DND-41 (cell line): Measurements from ENCODE around the gene ZFPM1.

ENCODE experiments used
- ATAC-seq: fragments of 200-7000 bp; cut with Tn5 transposase; 3 replicates; pipeline ENCODE4 v1.9.1; 2021; ENCODE audit warnings: low read depth; ENCODE audit not compliant: insufficient read depth
- DNase-seq: peaks from one replicate; pipeline ENCODE4 v3.0.0-alpha.2; 2020
- H2AFZ ChIP-seq: 2 replicates; pipeline ENCODE4 v1.6.0; 2012; ENCODE audit warnings: low read depth, low read length
- H3K27ac ChIP-seq: 2 replicates; pipeline ENCODE4 v1.5.1; 2012; ENCODE audit warnings: low read length, inconsistent platforms
- H3K27me3 ChIP-seq: fragments of 200-600 bp; sonication (generic); 2 replicates; pipeline ENCODE4 v1.6.0; 2012; ENCODE audit warnings: low read length, mild to moderate bottlenecking, inconsistent platforms; ENCODE audit not compliant: insufficient read depth, poor library complexity
- H3K36me3 ChIP-seq: 2 replicates; pipeline ENCODE4 v1.5.1; 2012; ENCODE audit warnings: low read length, inconsistent platforms; ENCODE audit not compliant: insufficient read depth
- H3K4me1 ChIP-seq: 2 replicates; pipeline ENCODE4 v1.5.1; 2012; ENCODE audit warnings: mild to moderate bottlenecking, low read length; ENCODE audit not compliant: insufficient read depth
- H3K4me2 ChIP-seq: 2 replicates; pipeline ENCODE4 v1.6.0; 2012; ENCODE audit warnings: mild to moderate bottlenecking, moderate library complexity, low read length, inconsistent platforms; ENCODE audit not compliant: insufficient read depth
- H3K4me3 ChIP-seq, 2 experiments: fragments of 200-600 bp in 1 of 2; shearing (Covaris generic) in 1 of 2; 2 replicates each; pipeline ENCODE4 v1.5.1; 2012 to 2016; ENCODE audit warnings: inconsistent platforms in 2 of 2, low read length in 2 of 2, mild to moderate bottlenecking in 2 of 2, low read depth in 1 of 2, moderate library complexity in 1 of 2
- H3K79me2 ChIP-seq: 2 replicates; pipeline ENCODE4 v1.6.0; 2012; ENCODE audit warnings: low read length, inconsistent platforms; ENCODE audit not compliant: insufficient read depth
- H3K9ac ChIP-seq: 2 replicates; pipeline ENCODE4 v1.6.0; 2012; ENCODE audit warnings: low read depth, mild to moderate bottlenecking, inconsistent platforms, low read length, moderate library complexity
- H3K9me3 ChIP-seq: 2 replicates; pipeline ENCODE4 v1.5.1; 2012; ENCODE audit warnings: low read length, moderate library complexity, mild to moderate bottlenecking, inconsistent platforms; ENCODE audit not compliant: insufficient read depth, severe bottlenecking
- H4K20me1 ChIP-seq: 2 replicates; pipeline ENCODE4 v1.6.0; 2012; ENCODE audit warnings: low read length; ENCODE audit not compliant: insufficient read depth
- CTCF ChIP-seq: IDR thresholded peaks from 2 replicates; pipeline ENCODE4 v1.5.1; 2012; ENCODE audit warnings: borderline replicate concordance, low read length, moderate library complexity, mild to moderate bottlenecking; ENCODE audit not compliant: poor library complexity, severe bottlenecking; ENCODE audit errors: extremely low read depth
- EZH2 ChIP-seq: IDR thresholded peaks from 3 replicates; pipeline ENCODE4 v1.6.1; 2012; ENCODE audit warnings: borderline replicate concordance, low read depth, mild to moderate bottlenecking, moderate library complexity, low read length, inconsistent platforms; ENCODE audit not compliant: severe bottlenecking

Gene ZFPM1

DNA sequence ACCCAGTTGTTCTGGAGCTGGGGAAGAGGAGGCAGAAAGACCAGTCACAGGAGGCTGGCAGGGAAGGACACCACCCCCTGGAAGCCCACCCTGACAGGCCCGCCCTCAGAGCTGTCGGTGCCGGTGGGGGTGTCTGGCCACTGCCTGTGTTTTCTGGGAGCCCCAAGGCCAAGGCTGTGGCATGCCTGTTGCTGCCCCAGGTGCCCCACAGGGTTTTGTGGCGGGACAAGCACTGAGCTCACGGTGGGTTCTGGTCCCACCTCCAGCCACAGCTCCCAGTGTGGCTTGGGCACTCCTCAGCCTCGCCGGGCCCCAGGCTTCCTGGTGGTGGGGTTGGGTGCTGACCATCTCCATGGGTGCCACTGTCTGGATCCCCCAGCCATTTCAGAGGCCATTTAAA is 58.0 kb downstream of the ZFPM1 start:
- no peak for DNase-seq

DNA sequence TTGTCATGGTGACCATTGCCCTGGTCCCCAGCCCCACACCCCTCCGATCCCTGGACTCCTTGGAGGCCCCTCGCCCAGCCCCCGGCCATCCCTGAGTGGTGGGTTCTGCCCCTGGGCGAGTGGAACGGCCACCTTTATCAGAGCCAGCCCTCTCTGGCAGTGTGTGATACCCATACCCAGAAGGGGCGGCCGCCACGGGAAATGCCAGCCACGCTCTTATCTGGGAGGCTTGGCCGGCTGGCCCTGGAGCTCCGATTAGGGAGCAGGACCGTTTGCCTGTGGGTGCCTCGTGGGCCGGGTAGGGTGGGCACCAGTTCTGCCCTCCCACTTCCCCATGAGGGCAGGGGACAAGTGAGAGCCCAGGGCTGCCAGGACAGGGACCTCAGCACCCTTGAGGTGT is 58.8 kb downstream of the ZFPM1 start:
- ATAC-seq (no peak), DNase-seq (no peak)
- H3K27ac ChIP-seq = no peak overlapping the region
- H3K36me3 ChIP-seq = no peaks in the 10 kb centered on the region
- no peaks in the 10 kb centered on the region for H3K27me3 ChIP-seq
- no peak overlapping the region for H3K4me3 ChIP-seq
- no peak overlapping the region for H2AFZ ChIP-seq
- no peak overlapping the region for H3K4me2 ChIP-seq
- no peaks in the 10 kb centered on the region for H3K9me3 ChIP-seq
- no peak overlapping the region for H3K9ac ChIP-seq
- no peaks in the 10 kb centered on the region for H3K79me2 ChIP-seq
- no peaks in the 10 kb centered on the region for H3K4me1 ChIP-seq
- TF ChIP-seq CTCF = no peak
- TF ChIP-seq EZH2 = no peak
- H4K20me1 ChIP-seq = peaks cover 16% of the 10 kb centered on the region

More for the DNA sequence above, 58.0 kb downstream of the ZFPM1 start:
- H2AFZ ChIP-seq = no peak overlapping the region
- H3K4me3 ChIP-seq = no peak overlapping the region
- peaks cover 18% of the 10 kb centered on the region for H4K20me1 ChIP-seq
- no peak overlapping the region for H3K27ac ChIP-seq
- H3K27me3 ChIP-seq = no peaks in the 10 kb centered on the region
- no peak for ATAC-seq
- no peak overlapping the region for H3K4me2 ChIP-seq
- H3K79me2 ChIP-seq = no peaks in the 10 kb centered on the region
- H3K4me1 ChIP-seq = no peaks in the 10 kb centered on the region
- H3K9ac ChIP-seq = no peak overlapping the region
- no peaks in the 10 kb centered on the region for H3K9me3 ChIP-seq
- no peaks in the 10 kb centered on the region for H3K36me3 ChIP-seq
- TF ChIP-seq EZH2 (no peak), CTCF (no peak)

- no peak overlapping the region for H2AFZ ChIP-seq
- DNase-seq (no peak), ATAC-seq (no peak)
- H3K36me3 ChIP-seq = no peaks in the 10 kb centered on the region
- H3K79me2 ChIP-seq = no peaks in the 10 kb centered on the region
- no peak overlapping the region for H3K27ac ChIP-seq
- H3K9ac ChIP-seq = no peak overlapping the region
- peaks cover 9% of the 10 kb centered on the region for H4K20me1 ChIP-seq
- no peak overlapping the region for H3K4me2 ChIP-seq
- H3K27me3 ChIP-seq = no peaks in the 10 kb centered on the region
- no peaks in the 10 kb centered on the region for H3K4me1 ChIP-seq
- H3K9me3 ChIP-seq = no peaks in the 10 kb centered on the region
- TF ChIP-seq CTCF (no peak), EZH2 (no peak)
- no peak overlapping the region for H3K4me3 ChIP-seq
Observed at GRCh38 chr16:88512728-88513696, 59.9 kb downstream of the ZFPM1 start.
